GM13976 (cell line): ENCODE data around the gene ABHD10.

ENCODE experiments used
- DNase-seq: peaks from one replicate; pipeline ENCODE4 v3.0.0; 2012; ENCODE audit warnings: low spot score
- CTCF ChIP-seq: IDR thresholded peaks from 2 replicates; pipeline ENCODE4 v1.5.1; 2012; ENCODE audit warnings: borderline replicate concordance, mild to moderate bottlenecking; ENCODE audit not compliant: insufficient read depth; ENCODE audit errors: extremely low read depth, missing control alignments, control extremely low read depth
- in situ Hi-C: fragments of 300-500 bp; cut with MboI; formaldehyde crosslinking; loops from one replicate; pipeline ENCODE4 v1.12.0; 2022; ENCODE audit warnings: low sequenced_read_pairs, mixed read lengths, inconsistent platforms; ENCODE audit not compliant: unreplicated experiment

ABHD10 gene

GRCh38 chr3:111979434-111980038 lies 710 bp downstream of the ABHD10 start:
- in situ Hi-C loops = no loop called here
- TF ChIP-seq CTCF = no peak
- peak; percentile 48 for DNase-seq

GRCh38 chr3:111980716-111981456 lies 2.1 kb downstream of the ABHD10 start:
- no peak for TF ChIP-seq CTCF
- no peak for DNase-seq
- in situ Hi-C loops = no loop called here

- no peak for DNase-seq
- in situ Hi-C loops = no loop called here
- TF ChIP-seq CTCF = no peak
These were observed 2.6 kb downstream of the ABHD10 start for GRCh38 chr3:111981457-111981763.

GRCh38 chr3:111984636-111985298 lies 5.9 kb downstream of the ABHD10 start:
- TF ChIP-seq CTCF = no peak
- in situ Hi-C loops = no loop called here
- no peak for DNase-seq

GRCh38 chr3:111986800-111987199 lies 8.0 kb downstream of the ABHD10 start:
- DNase-seq = no peak
- TF ChIP-seq CTCF = no peak
- in situ Hi-C loops = no loop called here

- in situ Hi-C loops = no loop called here
- DNase-seq = peak; percentile 49
- TF ChIP-seq CTCF = peak; percentile 71
These were observed 10.3 kb downstream of the ABHD10 start for GRCh38 chr3:111989061-111989678.
